Bone marrow (tissue), 2 donors: ENCODE results near the gene RPL13.

Experiments
- DNase-seq, 2 donors: peaks; one replicate each; lab custom pipeline; 2025; lab: John Stamatoyannopoulos, UW

The RPL13 gene

DNA sequence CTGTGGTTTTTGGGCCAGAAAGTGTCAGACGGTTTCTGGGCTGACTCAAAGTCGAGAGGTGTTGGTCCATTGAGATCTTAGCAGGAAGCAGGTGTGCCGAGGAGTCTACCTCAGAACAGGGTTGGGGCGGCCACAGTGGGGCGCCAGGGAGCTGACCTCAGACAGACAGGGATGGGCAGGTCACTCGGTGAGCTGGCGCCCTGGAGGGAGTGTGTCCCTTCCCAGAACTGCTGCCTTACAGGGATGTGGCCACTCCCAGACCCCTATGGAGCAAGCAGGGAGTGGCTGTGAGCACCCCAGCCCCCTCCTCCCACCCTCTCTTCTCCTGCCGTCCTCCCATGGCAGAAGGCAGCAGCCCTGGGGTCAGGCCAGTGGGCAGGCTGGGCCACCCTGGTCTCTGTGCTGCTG, 39.0 kb downstream of the RPL13 start:
- DNase-seq, result no peak

DNA sequence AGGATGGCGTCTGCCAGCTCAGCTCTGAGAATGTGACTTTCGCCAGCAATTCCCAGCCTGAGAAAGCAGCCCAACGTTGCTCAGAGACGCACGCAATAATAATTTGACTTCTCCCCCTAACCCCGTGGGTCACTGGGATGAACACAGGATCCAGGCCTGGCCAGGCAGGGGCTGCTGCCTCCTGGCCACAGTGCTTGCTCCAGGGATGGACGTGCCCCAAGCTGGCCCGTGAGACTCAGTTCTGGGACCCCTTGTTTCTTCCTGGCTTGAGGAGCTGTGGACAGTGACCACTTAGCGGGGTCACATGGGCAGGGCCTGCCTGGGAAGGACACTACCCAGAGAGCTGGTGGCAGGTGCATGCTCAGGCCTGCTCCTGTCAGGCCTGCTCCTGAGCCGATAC, 39.4 kb downstream of the RPL13 start:
- DNase-seq, result no peak

DNA sequence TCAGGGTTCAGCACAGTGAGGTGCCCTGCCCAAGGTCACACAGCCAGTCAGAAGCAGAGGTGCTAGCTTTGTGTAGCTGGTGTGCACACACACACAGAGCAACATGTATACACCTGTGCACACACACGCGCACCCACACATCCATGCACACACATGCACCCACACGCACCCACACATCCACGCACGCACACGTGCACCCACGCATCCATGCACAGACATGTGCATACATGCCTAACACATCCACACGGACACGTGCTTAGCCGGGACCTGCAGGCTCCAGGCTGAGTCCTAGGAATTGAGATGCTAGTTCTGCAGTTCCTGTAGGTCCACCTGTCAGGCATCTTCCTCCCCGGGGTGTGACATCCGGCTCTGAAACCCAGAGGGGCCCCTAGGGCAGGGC, 39.9 kb downstream of the RPL13 start:
- DNase-seq, result no peak

DNA sequence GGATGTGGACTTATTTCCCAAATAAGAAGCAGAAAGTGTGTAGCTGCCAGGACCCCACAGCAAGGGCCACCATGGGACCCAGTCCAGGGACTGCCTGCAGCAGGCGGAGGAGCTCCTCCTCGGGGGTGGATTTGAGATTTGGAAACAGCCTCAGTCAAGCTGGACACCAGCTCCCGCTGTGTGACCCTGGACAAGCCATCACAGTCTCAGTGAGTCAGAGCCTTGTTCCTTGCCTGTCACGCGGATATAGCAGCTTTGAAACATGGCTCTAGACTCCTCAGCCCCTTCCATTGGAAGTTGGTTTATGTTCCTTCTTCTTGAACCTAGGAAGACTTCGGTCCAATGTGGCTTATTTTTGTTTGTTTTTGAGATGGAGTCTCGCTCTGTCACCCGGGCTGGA, 40.5 kb downstream of the RPL13 start:
- DNase-seq, result no peak

DNA sequence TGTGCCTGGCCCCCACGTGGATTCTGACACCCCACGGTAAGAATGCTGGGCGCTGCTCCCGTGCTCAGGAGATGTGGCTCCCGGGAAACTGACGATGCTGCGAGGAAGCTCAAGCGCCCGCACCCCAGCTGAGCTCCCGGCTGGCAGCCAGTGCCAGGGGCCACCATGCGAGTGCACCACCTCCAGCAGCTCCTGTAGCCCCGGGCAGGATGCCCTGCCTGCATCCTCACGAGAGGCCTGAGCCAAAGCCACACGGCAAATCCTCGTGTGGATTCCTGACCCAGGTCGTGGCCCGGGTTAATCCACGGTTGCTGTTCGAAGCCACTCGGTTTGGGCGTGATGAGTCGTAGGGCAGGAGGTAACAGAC, 41.4 kb downstream of the RPL13 start:
- DNase-seq, result no peak

DNA sequence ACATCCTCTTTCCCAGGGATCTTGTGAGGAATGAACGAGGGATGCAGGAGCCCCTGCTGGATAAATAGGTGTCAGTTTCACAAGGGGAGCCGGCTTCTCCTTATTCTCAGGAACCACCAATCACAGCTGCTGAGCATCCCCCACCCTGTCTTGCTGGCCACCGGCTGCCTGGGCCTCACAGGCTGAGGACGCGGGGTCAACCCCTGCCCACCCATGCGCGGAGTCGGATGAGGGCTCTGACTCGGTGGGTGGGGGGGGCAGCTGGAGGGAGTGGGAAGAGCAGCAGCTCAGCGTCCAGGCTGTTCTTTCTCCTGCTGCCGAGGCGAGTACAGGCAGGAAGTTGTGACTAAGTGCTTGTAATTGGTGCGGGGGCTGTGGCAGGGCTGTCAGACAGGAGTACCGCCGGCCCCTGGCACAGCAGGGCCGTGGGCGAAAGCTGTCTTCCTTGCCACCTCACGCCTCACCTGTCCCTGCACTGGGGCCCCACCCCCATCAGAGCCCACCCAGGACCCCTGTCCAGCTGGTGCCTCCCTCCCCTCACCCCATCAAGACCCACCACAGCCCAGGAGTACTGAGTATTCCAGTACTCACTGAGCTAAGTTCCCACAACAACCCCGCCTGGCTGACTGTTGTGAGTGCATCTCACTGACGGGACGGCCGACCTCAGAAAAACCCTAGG, 41.9 kb downstream of the RPL13 start:
- peak in 1 of 2 donors; percentile 77 for DNase-seq

DNA sequence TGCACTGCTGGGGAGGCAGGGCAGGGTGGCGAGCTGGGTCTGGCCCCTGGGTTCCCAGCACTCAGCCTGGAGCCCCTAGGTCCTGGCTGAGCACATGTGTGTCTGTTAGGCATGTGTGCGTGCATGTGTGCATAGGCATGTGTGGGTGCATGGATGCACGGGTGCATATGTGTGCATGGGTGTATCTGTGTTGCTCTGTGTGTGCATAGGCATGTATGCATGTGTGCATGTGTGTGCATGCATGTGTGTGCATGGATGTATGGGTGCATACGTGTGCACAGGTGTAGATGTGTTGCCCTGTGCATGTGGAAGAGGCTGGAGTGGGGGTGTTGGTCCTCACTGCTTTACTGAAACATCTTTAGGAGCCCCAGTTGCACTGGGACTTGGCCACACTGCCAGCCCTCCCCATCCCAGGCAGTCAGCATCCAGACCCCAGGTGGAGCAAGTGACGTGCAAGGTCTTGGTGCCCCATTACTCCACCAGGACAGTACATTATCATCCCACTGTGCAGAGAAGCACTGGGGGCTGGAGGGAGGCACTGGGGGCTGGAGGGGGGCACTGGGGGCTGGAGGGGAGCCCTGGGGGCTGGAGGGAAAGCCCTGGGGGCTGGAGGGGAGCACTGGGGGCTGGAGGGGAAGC, 42.6 kb downstream of the RPL13 start:
- no peak for DNase-seq

DNA sequence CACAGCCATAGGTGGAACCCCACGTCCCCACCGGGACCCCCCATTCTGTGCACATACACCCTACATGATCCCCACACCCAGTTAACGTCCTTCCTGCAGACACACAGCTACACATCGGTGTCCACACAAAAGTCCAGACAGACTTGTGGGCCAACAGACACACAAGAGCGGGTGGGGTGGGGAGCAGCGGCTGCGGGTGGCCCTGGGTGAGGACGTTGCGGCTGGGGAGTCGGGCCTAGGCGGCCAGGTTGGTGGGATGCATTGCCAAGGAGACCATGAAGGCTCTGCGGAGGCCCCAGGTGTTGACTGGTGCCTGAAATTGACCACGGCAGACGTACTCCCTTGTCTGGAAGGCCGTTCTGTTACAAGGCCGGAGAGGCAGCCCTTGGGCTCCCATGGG, 44.3 kb downstream of the RPL13 start:
- DNase-seq, result no peak

DNA sequence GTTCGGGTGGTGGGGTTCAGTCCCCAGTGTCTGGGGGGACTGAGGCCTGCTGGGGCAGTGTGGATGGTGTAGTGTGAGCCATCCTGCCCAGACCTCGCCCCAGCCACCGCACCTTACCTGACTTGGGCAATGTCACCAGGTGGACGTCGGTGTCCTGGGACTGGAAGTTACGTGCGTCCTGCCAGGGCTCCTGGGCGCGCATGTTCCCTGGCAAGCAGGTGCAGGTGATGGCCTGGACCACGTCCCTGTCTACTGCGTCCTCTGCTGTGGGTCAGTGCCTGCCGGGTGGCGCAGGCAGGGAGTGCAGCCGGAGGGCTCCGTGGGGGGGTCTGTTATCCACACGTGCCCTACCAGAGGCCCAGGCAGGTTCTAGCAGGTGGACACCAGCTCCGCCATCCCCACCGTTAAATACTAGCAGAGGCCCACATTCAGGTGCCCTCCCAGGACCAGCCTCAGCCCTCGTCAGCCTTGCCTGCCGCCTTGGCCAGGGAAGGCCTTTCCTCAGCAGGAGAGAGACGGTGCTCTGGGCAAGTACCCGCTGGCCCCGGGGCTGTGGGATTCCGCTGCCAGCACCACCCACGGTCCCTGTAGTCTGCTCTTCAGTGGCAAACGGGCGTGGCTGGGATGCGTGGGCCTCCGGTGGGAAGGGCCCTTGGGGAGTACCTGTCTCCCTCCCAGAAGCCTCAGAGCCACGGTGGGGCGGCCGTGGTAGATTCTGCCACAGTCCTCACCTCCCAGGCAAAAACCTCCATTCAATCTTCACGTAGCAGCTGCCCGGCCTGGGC, 44.9 kb downstream of the RPL13 start:
- DNase-seq, result no peak

DNA sequence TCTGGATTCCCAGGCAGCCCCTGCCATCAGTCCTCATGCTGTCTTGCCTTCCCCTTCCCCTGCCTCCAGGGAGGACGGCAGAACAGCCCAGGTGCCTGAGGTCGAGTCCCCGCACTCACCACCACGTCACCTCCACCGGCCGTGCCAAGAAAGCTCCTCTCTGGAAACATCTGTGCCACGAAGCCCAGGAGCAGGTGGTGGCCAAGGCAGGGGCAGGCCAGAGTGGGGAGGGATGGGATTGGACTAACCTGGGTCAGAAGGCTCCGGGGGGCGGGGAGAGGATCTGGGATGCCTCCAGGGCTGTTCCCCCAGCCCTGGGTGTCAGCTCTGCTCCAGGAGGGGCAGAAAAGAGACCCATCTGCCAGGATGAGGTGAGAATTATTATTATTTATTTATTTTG, 45.5 kb downstream of the RPL13 start:
- no peak for DNase-seq

DNA sequence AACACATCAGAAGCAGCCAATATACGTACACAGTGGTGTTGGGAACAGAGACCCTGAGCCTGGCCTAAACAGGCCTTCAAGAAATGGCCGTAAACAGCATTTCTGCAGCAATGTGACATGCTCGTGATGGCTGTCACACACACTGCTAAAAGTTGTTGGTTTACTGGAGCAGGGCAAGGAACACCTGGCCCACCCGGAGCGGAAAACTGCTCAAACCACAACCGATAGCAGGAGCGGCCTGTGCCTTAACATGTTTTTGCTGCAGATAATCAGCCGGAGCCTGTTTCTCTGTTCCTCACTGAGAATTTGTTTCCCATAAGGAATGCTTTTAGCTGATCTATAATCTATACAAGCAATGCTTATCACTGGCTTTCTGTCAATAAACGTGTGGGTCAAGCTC, 47.0 kb downstream of the RPL13 start:
- DNase-seq, result no peak

DNA sequence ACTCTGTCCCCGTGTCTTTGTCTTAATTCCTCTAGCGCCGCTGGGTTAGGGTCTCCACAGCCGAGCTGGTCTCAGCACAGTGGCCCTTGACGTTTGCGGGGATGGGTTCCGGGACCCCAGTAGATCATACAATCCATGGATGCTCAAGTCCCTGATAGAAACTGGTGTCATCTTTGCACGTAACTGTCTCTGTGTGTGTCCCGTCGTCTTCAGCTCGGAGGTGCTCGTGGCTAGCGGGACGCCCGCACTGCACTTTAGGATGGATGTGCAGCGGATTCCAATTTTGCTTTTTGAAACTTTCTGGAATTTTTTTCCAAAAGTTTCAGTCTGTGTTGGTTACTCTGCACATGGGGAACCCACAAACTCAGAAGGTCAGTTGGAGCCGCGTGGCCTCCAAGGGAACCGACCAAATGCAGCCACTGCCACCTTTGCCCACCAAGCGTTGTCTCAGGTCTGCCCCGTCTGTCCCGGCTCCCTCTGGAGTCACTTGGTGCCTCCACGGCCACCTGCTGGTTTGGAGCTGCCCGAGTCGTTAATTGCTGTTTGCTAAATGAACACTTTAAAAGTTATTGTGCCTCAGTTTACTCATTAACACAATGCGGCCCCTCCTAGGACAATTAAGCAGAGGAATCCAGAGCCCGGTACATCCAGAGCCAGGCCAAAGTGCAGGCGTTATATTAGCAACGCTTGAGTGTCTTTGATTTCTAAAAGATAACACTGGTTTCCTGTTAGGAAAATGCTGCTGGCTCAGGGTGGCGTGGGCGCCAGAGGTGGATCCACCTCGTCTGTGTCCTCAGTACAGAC, 47.7 kb downstream of the RPL13 start:
- DNase-seq, result no peak

DNA sequence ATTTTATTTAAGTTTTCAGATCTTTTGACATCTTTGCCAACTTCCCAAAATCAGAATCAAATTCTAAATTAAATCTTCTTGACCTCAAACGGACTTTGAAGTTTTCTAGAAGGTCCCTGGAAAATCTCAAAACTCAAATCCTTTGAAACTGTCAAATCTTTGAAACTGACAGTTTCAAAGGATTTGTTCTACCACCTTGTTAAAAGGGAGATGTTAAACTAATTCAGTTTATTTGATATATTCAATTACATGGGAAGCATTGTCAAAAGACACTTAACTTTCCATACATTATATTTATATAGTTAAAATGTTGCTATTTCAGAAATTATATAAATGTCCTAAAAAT, 49.6 kb downstream of the RPL13 start:
- no peak for DNase-seq

DNA sequence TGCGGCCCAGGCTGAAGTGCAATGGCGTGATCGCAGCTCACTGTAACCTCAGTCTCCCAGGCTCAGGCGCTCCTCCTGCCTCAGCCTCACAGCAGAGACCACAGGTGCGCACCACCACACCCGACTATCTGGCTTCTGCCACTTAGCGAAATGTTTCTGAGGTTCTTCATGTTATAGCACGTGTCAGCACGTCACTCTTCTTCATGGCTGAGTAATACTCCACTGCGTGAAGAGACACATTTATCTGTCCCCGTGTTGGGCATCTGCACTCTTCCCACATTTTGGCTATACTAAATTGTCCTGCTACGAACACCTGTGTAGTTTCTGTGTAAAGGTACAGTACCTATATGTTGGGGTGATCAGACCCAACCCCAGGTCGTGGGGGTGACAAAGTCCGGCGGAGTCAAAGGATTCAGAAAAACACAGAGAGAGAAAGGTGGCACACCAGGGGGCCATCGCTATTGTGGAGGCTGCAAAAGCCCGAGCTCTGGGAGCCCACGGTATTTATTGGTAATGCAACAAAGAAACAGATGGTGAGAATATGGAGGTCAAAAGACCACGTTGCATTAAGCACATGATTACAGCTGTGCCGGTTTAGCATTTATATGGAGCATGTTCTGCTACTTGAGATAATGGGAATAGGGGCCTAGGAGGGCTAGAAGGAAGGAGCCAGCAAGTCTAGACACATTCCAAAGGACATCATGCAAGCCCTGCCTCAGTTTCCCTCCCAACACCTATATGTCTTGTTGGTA, 52.1 kb downstream of the RPL13 start:
- no peak for DNase-seq

DNA sequence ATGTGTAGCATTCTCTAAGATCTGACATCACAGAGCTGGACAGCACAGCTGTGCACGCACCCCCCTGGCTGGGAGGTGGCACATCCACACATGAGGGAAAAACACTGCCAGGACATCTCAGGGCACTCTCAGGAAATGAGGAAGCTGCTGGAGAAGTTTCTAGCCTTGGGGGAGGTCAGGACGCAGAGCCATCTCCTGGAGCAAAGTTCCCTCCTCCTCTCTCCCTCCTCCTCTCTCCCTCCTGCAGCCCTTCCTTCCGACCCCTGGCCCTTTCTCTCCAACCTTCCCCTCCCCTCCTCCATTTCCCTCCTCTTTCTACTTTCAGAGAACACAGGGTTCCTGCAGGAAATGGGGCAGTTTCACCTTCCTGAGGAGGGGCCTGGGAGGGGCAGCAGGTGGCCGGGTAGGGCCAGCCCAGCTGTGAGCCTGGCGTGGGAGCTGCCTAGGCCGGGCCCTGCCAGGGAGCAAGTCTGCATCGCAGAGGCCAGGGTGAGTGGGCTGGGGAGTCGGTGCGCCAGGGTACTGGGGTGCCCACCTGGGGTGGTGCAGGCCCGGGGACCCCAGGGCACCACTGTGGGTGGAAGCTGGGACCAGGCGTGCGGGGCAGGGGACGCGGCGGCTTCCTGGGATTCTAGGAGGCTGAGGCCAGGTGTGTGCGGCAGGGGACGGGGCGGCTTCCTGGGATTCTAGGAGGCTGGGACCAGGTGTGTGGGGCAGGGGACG, 52.9 kb downstream of the RPL13 start, which contains the start of gene DPEP1:
Gene DPEP1 (plus strand): TSS at position 412 of the 723 bp plus-strand sequence. CDS start 16,769 bp downstream, outside the sequence.
- DNase-seq, result no peak

DNA sequence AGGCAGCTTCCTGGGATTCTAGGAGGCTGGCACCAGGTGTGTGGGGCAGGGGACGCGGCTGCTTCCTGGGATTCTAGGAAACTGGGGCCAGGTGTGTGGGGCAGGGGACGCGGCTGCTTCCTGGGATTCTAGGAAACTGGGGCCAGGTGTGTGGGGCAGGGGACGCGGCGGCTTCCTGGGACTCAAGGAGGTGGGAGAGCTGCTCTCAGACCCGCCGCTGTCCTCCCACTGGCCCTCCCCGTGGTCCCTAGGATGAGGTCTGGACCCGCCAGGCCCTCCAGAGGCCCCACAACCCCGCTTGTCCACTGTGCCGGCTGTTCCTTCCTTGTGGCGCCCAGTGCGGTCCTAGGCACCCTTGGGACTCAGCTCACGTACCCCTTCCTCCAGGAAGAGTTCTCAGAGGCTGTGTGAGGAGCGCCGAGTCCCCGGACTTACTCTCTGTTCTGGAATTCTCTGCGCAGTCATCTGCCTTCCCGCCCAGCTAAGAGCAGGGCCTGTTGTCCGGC, 53.5 kb downstream of the RPL13 start:
- no peak for DNase-seq
